ENCODE data around the gene MACROD2. TPM values are rescaled to one million over a fixed set of nuclear protein-coding genes. Genes with fewer than 3 reads are reported as not detected.

Gene MACROD2
- total RNA-seq, 4 donors from 2014 or later = 12.6 to 60.3 (median 18.9) TPM

DNA sequence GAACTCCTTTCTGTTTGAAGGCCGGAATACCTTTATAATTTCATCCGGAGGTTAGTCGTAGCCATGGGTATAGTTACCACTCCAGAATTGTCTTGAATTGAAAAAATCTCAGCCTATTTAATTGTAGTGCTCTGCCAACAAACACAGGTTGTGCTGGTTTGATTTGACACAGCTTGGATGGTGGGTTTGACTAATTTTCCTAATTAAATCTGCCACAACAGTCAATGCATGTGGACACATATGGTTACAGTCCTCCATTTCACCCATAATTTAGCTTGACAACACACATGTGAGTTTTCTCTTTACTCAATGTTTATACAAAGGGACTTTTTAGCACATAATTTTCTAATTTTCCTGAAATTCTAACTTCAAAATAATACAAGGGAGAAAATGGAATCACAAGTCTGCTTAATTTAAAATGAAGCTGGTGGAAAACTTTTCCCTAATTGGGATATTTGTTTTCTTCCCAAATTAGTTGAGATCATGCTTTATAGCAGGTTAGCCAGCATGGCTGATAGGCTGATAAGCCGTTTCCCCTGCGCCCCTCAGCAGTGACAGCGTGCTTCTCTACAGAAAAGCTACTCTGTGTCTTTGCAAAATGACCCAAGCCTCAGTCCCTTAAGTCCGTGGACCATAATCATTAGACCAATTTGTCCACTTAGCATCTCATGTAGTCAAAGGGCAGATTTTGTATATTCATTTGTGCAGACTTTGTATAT is 805.5 kb downstream of the MACROD2 start:
- Histone ChIP-seq H3K27ac (no peak overlapping the region), H3K4me3 (no peak overlapping the region), H3K27me3 (no peaks in the 10 kb centered on the region), H3K4me1 (no peaks in the 10 kb centered on the region), H3K9me3 (no peaks in the 10 kb centered on the region), H3K36me3 (no peaks in the 10 kb centered on the region)
- 82% methylated on average over 7 of the region's 7 CpGs for WGBS
- TF ChIP-seq, protein P1, sequence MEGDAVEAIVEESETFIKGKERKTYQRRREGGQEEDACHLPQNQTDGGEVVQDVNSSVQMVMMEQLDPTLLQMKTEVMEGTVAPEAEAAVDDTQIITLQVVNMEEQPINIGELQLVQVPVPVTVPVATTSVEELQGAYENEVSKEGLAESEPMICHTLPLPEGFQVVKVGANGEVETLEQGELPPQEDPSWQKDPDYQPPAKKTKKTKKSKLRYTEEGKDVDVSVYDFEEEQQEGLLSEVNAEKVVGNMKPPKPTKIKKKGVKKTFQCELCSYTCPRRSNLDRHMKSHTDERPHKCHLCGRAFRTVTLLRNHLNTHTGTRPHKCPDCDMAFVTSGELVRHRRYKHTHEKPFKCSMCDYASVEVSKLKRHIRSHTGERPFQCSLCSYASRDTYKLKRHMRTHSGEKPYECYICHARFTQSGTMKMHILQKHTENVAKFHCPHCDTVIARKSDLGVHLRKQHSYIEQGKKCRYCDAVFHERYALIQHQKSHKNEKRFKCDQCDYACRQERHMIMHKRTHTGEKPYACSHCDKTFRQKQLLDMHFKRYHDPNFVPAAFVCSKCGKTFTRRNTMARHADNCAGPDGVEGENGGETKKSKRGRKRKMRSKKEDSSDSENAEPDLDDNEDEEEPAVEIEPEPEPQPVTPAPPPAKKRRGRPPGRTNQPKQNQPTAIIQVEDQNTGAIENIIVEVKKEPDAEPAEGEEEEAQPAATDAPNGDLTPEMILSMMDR (IDR thresholded peaks at IDR 0.05) = no peak
- TF ChIP-seq POLR2A (IDR thresholded peaks at IDR 0.05) (no peak), POLR2AphosphoS5 (IDR thresholded peaks at IDR 0.05) (no peak), EP300 (IDR thresholded peaks at IDR 0.05) (no peak)
- DNase-seq (ENCODE audit: low spot score in 2 of 2) = no peak

DNA sequence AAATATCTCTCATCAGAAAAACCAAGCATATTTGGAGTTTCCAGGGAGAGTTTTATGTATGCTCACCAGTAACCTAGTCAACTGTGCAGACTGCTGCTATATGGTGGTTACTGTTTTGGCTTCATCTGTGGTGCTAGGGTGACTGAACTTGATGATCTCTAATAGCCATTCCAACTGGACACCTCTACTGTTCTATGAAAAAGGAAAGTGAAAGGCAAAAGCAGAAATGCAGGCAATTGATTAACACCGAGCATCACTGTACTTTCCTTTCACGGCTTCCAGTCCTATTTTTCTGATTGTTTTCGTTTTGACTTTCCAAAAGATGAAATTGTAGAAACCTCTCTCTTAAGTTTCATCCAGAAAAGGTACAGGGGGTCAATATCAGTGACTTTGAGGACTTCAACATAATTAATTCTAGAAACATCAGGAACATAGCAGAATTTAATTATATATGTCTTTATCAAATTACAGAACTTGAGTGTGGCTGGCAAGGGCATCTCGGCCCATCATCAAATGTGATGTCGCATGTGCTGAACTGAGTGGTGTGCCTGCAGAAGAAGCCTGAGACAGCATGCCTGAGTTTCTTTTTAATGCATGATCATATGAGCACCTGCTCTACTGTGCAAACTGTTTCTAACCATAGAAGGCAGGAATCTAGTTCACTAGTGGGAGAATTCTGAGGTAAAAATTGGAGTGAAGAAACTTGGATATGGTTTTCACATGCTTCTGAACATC is 806.4 kb downstream of the MACROD2 start:
- Histone ChIP-seq H3K27me3 (no peaks in the 10 kb centered on the region), H3K4me3 (no peak overlapping the region), H3K4me1 (no peaks in the 10 kb centered on the region), H3K36me3 (no peaks in the 10 kb centered on the region), H3K27ac (no peak overlapping the region), H3K9me3 (no peaks in the 10 kb centered on the region)
- DNase-seq (ENCODE audit: low spot score in 2 of 2) = no peak
- TF ChIP-seq POLR2AphosphoS5 (IDR thresholded peaks at IDR 0.05) (no peak), EP300 (IDR thresholded peaks at IDR 0.05) (no peak), POLR2A (IDR thresholded peaks at IDR 0.05) (no peak)
- TF ChIP-seq, protein P1 (IDR thresholded peaks at IDR 0.05) = no peak
- WGBS = 96% methylated on average over 5 of the region's 5 CpGs

DNA sequence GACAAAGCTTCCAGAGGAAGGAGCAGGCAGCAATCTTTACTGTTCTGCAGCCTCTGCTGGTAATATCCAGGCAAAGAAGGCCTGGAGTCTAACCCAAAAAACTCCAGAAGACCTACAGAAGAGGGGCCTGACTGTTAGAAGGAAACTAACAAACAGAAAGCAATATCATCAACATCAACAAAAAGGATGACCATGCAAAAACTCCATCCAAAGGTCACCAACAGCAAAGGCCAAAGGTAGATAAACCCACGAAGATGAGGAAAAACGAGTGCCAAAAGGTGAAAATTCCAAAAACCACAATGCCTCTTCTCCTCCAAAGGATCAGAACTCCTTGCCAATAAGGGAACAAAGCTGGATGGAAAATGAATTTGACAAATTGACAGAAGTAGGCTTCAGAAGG is 811.9 kb downstream of the MACROD2 start:
- H3K27ac ChIP-seq = no peak overlapping the region
- 83% methylated on average over 2 of the region's 2 CpGs for WGBS
- TF ChIP-seq POLR2AphosphoS5 (IDR thresholded peaks at IDR 0.05) (no peak), EP300 (IDR thresholded peaks at IDR 0.05) (no peak), POLR2A (IDR thresholded peaks at IDR 0.05) (no peak)
- TF ChIP-seq, protein P1 (IDR thresholded peaks at IDR 0.05) = no peak

DNA sequence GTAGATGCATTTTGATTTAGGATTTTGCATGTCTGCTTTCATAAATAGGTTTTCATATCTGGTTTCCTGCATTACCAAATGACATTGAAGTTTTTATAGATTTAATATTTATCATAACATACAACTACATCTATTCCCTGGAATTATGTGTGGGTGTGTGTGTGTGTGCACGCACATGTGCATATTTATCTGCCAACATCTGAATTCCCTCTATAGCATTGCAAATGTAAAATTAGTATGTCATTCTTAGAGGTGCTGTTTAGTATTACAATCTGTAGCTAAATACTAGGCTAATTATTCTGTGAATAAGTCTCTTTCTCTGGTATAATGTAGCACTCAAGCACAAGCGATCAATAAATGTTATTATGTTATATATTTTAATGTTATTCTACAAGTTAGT is 820.0 kb downstream of the MACROD2 start:
- no peaks in the 10 kb centered on the region for H3K36me3 ChIP-seq
- no peaks in the 10 kb centered on the region for H3K4me1 ChIP-seq
- no peak overlapping the region for H3K27ac ChIP-seq
- WGBS = 90% methylated on average over 2 of the region's 2 CpGs
- TF ChIP-seq POLR2A (IDR thresholded peaks at IDR 0.05) (no peak), EP300 (IDR thresholded peaks at IDR 0.05) (no peak), POLR2AphosphoS5 (IDR thresholded peaks at IDR 0.05) (no peak)
- TF ChIP-seq, protein P1 (IDR thresholded peaks at IDR 0.05) = no peak
- H3K9me3 ChIP-seq = peaks cover 5% of the 10 kb centered on the region
- no peak for DNase-seq (ENCODE audit: low spot score in 2 of 2)
- no peaks in the 10 kb centered on the region for H3K27me3 ChIP-seq
- H3K4me3 ChIP-seq = no peak overlapping the region

More for the DNA sequence above, 811.9 kb downstream of the MACROD2 start:
- Histone ChIP-seq H3K27me3 (no peaks in the 10 kb centered on the region), H3K36me3 (no peaks in the 10 kb centered on the region), H3K4me1 (no peaks in the 10 kb centered on the region), H3K4me3 (no peak overlapping the region), H3K9me3 (no peaks in the 10 kb centered on the region)
- DNase-seq (ENCODE audit: low spot score in 2 of 2) = no peak

DNA sequence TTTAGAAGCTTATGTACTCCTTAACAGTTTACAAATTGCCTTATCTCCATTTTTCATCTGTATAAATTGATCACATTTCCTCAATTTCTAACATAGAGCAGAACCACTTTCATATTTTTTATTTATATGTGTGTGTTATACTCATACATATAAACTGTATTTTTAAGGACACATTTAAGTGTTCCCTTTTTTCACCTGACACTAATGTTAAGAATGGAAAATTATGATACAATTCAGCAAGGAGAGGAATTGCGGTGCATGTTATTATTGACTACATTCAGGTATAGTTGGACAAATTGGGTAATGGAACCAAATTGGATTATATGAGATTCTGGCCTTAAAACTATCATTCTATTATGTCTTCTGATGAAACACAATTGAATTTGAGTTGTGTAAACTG is 821.2 kb downstream of the MACROD2 start:
- peaks cover 5% of the 10 kb centered on the region for H3K9me3 ChIP-seq
- DNase-seq (ENCODE audit: low spot score in 2 of 2) = no peak
- 97% methylated on average over 1 of the region's 1 CpG for WGBS
- H3K36me3 ChIP-seq = no peaks in the 10 kb centered on the region
- H3K4me3 ChIP-seq = no peak overlapping the region
- H3K27me3 ChIP-seq = no peaks in the 10 kb centered on the region
- no peak overlapping the region for H3K27ac ChIP-seq
- no peaks in the 10 kb centered on the region for H3K4me1 ChIP-seq
- TF ChIP-seq, protein P1 (IDR thresholded peaks at IDR 0.05) = no peak
- TF ChIP-seq EP300 (IDR thresholded peaks at IDR 0.05) = no peak
- no peak for TF ChIP-seq POLR2AphosphoS5 (IDR thresholded peaks at IDR 0.05)
- TF ChIP-seq POLR2A (IDR thresholded peaks at IDR 0.05) = no peak

Measured in suprapubic skin (tissue), 4 donors.